BJ (cell line): ENCODE results near the gene VCL. TPM values are rescaled to one million over a fixed set of nuclear protein-coding genes. Genes with fewer than 3 reads are reported as not detected.

Experiments used
- CTCF ChIA-PET: fragments of 350-600 bp; formaldehyde crosslinking; extraction: SDS; loops from one replicate; lab custom pipeline; 2021; ENCODE audit warnings: antibody characterized with exemption, inconsistent platforms; lab: Yijun Ruan, JAX
- POLR2A ChIA-PET: fragments of 300-600 bp; sonication (Branson Sonifier 250); formaldehyde crosslinking; extraction: SDS; loops from one replicate; lab custom pipeline; 2021; ENCODE audit warnings: antibody characterized with exemption; lab: Charles Lee
- DNase-seq: peaks from one replicate; pipeline ENCODE4 v3.0.0-alpha.2; 2011; ENCODE audit warnings: low read depth
- H3K27me3 ChIP-seq: 2 replicates; pipeline ENCODE4 v1.6.0; 2011; ENCODE audit warnings: low read length; ENCODE audit not compliant: control insufficient read depth, insufficient read depth
- H3K36me3 ChIP-seq: 2 replicates; pipeline ENCODE4 v1.5.1; 2011; ENCODE audit warnings: low read length; ENCODE audit not compliant: control insufficient read depth, insufficient read depth
- H3K4me3 ChIP-seq: 2 replicates; pipeline ENCODE4 v1.5.1; 2011; ENCODE audit warnings: low read depth, mild to moderate bottlenecking, control low read depth, low read length
- CTCF ChIP-seq: IDR thresholded peaks from 2 replicates; pipeline ENCODE4 v1.5.1; 2011; ENCODE audit warnings: low read depth, mild to moderate bottlenecking, control low read depth, inconsistent platforms, low read length, moderate library complexity; ENCODE audit not compliant: insufficient read depth
- polyA plus RNA-seq: library from polyadenylated mRNA; depleted of rRNA; stranded (reverse); fragments of >200 nt; gene quantifications from 2 replicates; pipeline ENCODE4 v1.2.3, GENCODE V29; 2011

Gene VCL
- polyA plus RNA-seq, 1 experiment, result 255 TPM

- TF ChIP-seq CTCF, result no peak
- Histone ChIP-seq H3K36me3 (no peaks in the 10 kb centered on the region), H3K4me3 (no peak overlapping the region), H3K27me3 (no peaks in the 10 kb centered on the region)
- no peak for DNase-seq
- CTCF ChIA-PET, result interaction anchor here (0.8 to 5.0 kb wide), 3 partner anchors 11 to 29 kb away, joined by 3 to 27 read pairs (median 5); partner anchors contain the start of gene VCL
- POLR2A ChIA-PET, result no interaction called here
Observed at GRCh38 chr10:73968098-73968521, 29.8 kb upstream of the VCL start.

- no peak for DNase-seq
- H3K36me3 ChIP-seq, result no peaks in the 10 kb centered on the region
- no peaks in the 10 kb centered on the region for H3K27me3 ChIP-seq
- TF ChIP-seq CTCF, result no peak
- no peak overlapping the region for H3K4me3 ChIP-seq
- ChIA-PET CTCF (interaction anchor here (0.8 to 5.0 kb wide), 3 partner anchors 12 to 30 kb away, joined by 3 to 27 read pairs (median 5); no protein-coding TSS in a partner anchor), POLR2A (no interaction called here)
Observed at GRCh38 chr10:73969224-73969841, 28.6 kb upstream of the VCL start.

- POLR2A ChIA-PET, result no interaction called here
- DNase-seq, result no peak
- no peak overlapping the region for H3K4me3 ChIP-seq
- no peaks in the 10 kb centered on the region for H3K27me3 ChIP-seq
- CTCF ChIA-PET, result interaction anchor here (1.0 to 1.1 kb wide), 2 partner anchors 8 to 14 kb away, joined by 3 to 4 read pairs; no protein-coding TSS in a partner anchor
- H3K36me3 ChIP-seq, result no peaks in the 10 kb centered on the region
- no peak for TF ChIP-seq CTCF
Observed at GRCh38 chr10:73970845-73971244, 27.1 kb upstream of the VCL start.

- DNase-seq, result no peak
- Histone ChIP-seq H3K4me3 (no peak overlapping the region), H3K36me3 (no peaks in the 10 kb centered on the region), H3K27me3 (no peaks in the 10 kb centered on the region)
- TF ChIP-seq CTCF, result no peak
- CTCF ChIA-PET, result interaction anchor here (0.8 to 1.1 kb wide), 3 partner anchors 7 to 109 kb away, joined by 3 to 4 read pairs (median 3); no protein-coding TSS in a partner anchor
- POLR2A ChIA-PET, result no interaction called here
Observed at GRCh38 chr10:73971636-73972354, 26.1 kb upstream of the VCL start.

- H3K27me3 ChIP-seq, result no peaks in the 10 kb centered on the region
- no peak overlapping the region for H3K4me3 ChIP-seq
- ChIA-PET CTCF (interaction anchor here (0.8 kb wide), 1 partner anchor 30 kb away, joined by 3 read pairs; no protein-coding TSS in a partner anchor), POLR2A (no interaction called here)
- TF ChIP-seq CTCF, result no peak
- no peak for DNase-seq
- no peaks in the 10 kb centered on the region for H3K36me3 ChIP-seq
Observed at GRCh38 chr10:73973427-73973826, 24.5 kb upstream of the VCL start.
